ENCODE measurements around the gene GRSF1.
"Not testable (repeated sequence)": the region's sequence is repeated elsewhere in the genome, so short reads cannot be mapped to it uniquely, and the experiment has no call there.

GRSF1 gene, protein sequence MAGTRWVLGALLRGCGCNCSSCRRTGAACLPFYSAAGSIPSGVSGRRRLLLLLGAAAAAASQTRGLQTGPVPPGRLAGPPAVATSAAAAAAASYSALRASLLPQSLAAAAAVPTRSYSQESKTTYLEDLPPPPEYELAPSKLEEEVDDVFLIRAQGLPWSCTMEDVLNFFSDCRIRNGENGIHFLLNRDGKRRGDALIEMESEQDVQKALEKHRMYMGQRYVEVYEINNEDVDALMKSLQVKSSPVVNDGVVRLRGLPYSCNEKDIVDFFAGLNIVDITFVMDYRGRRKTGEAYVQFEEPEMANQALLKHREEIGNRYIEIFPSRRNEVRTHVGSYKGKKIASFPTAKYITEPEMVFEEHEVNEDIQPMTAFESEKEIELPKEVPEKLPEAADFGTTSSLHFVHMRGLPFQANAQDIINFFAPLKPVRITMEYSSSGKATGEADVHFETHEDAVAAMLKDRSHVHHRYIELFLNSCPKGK

DNA sequence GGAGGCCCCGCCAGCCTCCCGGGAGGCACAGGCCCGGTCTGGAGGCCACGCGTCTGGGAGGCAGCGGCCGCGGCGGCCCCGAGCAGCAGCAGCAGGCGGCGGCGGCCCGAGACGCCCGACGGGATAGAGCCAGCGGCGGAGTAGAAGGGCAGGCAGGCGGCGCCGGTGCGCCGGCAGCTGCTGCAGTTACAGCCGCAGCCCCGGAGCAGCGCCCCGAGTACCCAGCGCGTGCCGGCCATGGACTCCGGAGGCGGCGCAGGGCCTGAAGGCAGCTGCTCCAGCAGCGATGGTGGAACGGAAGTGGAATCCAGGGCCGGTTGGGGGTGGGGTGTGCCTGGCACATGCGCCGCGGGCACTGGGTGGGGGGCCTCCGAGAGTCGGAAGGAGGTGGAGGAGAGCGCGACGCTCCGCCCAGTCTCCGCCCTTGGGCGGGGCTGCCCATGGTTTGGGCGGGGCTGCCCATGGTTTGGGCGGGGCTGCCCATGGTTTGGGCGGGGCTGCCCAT is at the start of gene GRSF1:
TSS of gene GRSF1 (minus strand) at position 302 of the 505 bp plus-strand sequence. CDS start at position 239, 63 bp downstream.
- in situ Hi-C loops (cut with MboI; ENCODE audit: low sequenced_read_pairs) = no loop called here

DNA sequence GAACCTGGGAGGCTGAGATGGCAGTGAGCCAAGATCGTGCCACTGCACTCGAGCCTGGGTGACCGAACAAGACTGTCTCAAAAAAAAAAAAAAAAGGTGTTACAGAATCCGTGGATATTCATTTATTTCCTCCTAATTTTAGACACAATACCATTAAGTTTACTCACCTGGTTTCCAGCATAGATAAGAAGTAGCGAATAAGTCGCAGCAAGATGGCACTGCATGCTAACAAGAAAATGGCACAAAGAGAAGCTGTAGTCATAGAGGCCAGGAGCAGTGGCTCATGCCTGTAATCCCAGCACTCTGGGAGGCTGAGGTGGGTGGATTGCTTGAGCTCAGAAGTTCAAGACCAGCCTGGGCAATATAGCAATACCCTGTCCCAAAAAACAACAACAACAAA is 45.5 kb upstream of the GRSF1 start:
- in situ Hi-C loops (cut with MboI; ENCODE audit: low sequenced_read_pairs) = no loop called here

DNA sequence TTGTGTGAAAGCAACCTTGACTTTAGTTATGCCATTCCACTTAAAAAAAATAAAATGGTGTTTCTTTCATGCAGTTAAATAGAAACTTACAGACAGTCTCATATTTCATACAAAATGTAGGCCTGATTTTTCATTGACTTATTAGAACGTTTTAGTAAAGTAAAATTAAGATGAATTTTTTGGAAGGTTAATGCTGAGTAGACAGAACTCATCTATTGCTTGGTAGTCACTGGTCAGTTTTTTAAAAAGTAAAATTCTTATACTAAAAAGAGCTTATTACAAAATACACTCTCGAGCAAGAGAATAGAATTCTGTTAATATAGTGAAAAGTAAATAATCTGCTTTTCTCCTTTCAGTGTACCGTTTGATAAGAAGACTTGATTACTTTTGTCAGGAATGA is 41.0 kb upstream of the GRSF1 start:
- in situ Hi-C loops (cut with MboI; ENCODE audit: low sequenced_read_pairs) = no loop called here

DNA sequence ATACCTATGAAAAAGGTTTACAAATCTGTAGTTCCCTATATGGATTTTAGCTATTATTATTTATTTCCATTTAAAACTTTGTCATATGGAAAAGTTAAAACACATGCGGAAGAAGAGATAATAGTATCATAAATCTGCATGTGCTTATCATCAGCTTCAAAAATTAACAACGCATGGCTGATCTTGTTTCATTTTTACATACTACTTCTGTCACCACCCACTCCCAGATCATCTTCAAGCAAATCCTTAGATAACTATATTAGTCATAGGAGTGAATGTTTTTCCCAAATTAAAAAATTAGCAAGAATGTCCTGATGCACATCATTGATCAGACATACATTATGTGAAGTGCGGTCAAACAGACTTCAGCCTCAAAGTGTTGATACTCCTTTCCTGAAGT is 37.9 kb upstream of the GRSF1 start:
- in situ Hi-C loops (cut with MboI; ENCODE audit: low sequenced_read_pairs) = no loop called here

DNA sequence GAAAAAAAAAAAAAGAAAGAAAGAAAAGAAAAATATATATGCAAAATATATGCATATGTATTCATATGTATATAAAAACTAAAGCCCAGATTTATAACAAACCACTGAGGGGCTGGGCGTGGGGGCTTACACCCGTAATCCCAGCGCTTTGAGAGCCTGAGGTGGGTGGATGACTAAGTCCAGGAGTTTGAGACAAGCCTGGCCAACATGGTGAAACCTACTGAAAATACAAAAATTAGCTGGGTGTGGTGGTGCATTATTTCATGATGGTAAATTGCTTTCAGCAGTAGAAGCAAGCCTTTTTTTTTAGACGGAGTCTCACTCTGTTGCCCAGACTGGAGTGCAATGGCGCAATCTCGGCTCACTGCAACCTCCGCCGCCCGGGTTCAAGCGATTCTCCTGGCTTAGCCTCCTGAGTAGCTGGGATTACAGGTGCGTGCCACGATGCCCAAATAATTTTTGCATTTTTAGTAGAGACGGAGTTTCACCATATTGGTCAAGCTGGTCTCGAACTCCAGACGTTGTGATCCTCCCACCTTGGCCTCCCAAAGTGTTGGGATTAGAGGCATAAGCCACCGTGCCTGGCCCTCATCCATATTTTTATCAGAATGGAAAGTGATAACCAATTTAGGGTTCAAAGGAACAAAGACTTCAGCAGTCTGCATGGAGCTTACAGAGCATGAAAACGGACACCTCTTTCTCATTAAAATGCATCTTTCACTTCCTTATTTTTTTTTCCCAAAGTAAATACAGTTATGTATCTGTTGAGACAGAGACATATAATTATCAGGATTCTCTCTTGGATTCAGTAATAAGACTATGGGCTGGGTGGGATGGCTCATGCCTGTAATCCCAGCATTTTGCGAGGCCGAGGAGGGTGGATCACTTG is 34.8 kb upstream of the GRSF1 start:
- in situ Hi-C loops (cut with MboI; ENCODE audit: low sequenced_read_pairs) = no loop called here

DNA sequence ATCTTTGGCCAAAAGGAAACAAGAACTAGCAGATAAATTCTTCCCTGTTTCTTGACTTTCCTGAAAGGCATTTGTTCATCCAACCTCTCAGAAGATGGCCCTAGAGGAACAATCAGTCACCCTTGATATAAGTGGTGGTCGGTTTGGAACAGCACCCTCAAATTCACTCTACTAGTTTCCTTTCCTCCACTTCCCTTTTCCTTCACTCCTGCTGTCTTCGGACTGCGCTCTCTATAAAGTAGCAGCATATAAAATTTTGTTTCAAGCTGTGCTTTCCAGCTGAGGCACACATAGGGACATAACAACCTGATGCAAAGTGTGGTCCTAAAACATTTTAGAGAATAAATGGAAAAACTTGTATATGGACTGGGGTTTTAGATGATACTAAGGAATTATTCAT is 33.5 kb upstream of the GRSF1 start:
- in situ Hi-C loops (cut with MboI; ENCODE audit: low sequenced_read_pairs) = no loop called here

DNA sequence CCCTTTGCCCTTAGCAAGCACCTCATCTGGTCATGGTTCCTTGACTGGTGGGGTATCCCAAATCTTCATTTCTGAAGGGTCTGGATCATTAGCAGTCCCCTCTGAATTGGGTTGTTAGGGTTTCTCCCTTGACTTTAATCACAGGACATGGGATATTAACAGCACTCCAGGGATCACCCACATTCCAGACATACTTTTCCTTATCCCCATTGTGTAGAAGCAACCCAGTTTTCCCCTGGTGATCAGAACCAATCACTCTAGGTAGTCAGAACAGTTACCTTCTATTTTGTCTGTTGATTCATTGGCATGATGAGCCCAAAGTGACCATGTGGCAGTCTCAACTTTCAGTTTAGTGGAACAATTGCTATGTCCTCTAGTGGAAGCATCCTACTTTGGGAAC is 29.1 kb upstream of the GRSF1 start:
- in situ Hi-C loops (cut with MboI; ENCODE audit: low sequenced_read_pairs) = no loop called here

DNA sequence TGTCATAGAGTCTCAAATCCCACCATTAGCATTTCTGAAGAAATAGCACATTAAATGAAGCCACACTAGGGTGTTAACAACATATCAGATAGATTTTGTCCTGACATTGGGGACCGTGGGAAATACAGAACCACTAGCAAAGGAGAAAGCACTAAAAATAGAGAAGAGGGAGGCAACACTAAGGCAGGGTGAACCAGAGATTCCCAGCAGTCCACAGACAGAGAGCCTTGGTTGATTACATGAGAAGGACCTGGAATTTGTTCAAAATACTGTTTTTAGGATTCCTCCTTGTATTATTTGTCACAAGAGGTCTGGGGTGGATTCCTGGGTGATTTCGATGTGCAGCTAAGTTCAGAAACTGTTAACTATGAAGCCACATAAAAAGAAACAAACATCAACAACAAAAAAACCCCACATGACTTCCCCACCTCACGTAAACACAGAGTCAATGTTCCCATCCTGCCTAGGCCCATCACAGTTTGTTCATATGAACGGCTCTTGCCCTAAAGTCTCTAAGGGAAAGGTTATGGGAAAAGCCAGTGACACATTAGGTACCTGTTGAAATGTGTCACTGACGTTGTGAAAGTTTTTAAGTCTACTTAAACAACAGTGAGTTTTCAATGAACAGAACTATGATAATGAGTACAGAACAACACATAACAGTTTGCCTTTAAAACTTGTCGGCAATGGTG is 23.6 kb upstream of the GRSF1 start:
- in situ Hi-C loops (cut with MboI; ENCODE audit: low sequenced_read_pairs) = no loop called here

DNA sequence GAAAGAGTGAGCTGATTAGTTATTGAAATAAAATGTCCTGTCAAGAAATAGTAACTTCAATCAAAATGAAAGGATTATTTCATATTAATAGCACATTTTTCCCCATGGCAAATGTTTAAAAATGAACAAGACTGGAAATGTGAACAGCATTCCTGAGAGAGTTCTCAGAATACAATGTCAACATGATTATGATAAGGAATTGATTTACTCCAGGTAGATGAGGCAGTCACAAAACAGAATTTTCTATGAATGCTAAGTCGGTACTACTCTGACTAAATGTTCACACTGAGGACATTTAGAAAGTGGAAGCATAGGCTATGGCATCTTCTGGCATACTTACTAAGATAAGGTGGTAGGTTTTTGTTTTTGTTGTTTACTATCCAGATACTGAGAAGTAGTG is 19.4 kb upstream of the GRSF1 start:
- in situ Hi-C loops (cut with MboI; ENCODE audit: low sequenced_read_pairs) = no loop called here

DNA sequence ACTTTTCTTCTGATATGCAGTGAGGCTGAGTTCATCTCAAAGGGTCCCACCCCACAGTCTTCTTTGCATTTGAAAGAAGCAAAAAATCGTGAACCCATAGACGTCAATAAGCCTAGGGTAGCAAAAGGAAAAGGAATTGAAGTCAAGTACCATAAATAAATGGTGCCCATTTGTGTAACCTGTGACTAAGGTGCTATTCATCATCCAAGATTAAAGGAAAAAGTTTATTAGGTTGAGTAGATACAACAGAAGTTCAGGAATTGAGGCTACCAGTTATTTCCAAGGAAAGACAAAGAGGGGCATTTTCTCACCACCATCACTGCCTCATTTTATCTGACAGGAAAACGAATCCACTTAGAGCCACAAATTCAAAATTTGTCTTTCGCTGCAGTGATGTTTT is 18.8 kb upstream of the GRSF1 start:
- in situ Hi-C loops (cut with MboI; ENCODE audit: low sequenced_read_pairs) = no loop called here

DNA sequence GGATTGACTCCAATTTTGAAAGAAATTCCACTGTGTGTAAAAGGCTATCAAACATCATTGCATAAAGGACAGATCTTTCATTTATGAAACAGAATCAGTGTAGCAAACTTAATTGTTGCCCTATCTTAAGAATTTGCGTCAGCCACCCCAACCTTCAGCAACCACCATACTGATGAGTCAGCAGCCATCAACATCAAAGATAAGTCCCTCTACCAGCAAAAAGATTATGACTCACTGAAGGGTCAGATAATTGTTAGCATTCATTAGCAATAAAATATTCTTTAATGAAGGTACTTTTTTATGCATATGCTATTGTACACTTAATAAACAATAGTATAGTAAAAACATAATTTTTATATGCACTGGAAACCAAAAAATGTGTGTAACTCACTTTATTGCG is 15.8 kb upstream of the GRSF1 start:
- in situ Hi-C loops (cut with MboI; ENCODE audit: low sequenced_read_pairs) = no loop called here

DNA sequence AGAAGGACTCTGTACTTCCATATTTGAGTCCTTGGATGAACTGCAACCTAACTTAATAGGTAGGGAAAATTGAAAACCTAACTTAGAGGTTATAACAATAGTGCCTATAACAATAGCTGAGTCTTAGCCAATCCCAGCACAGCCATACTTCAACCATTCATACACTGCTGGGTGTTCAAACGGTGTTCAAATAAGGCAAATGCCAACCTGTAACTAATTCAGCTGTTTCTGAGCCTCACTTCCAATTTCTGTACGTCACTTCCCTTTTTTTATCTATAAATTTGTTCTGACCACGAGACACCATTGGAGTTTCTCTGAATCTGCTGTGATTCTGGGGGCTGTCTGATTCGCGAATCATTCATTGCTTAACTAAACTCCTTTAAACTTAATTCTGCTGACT is 9.6 kb upstream of the GRSF1 start:
- in situ Hi-C loops (cut with MboI; ENCODE audit: low sequenced_read_pairs) = no loop called here

DNA sequence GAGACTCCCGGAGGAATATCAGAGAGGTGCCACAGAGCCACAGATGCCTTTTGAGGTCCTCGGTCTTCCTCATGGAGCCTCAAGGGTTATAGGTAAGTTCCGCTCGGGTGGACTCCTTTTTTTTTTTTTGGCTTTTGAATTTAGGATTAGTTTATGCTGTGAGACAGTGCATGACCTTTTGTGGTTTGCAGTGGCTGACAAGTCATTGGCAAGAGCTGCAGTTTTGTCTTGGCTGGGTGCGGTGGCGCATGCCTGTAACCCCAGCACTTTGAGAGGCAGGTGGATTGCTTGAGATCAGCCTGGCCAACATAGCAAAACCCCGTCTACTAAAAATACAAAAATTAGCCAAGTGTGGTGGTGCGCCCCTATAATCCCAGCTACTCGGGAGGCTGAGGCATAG is 4.5 kb upstream of the GRSF1 start:
- in situ Hi-C loops (cut with MboI; ENCODE audit: low sequenced_read_pairs) = no loop called here

DNA sequence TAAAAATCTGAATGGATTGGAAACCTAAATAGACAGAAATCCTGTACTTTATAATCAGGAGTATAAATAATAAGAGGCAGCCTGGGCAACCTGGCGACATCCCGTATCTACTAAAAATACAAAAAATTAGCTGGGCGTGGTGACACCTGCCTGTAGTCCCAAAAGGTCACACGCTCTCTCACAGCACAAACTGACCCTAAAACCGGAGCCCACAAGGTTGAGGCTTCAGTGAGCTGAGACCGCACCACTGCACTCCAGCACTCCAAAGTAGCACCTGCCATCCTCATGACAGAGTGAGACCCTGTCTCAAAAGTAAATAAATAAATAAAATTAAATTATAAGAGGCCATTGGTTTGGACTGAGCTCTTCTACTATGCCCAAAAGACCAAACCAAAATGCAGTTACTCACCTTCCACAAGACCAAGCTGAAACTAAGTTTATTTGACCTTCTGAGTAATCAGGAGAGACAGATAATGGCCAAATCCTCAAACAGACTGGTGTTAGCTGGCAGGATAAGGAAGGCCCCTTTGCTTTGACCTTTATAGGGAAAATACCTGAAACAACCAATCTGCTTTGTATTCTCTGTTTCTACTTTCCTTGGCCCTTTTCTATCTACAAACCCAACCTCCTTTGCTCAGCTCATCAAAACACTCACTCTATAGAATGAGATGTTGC is 3.2 kb upstream of the GRSF1 start:
- in situ Hi-C loops (cut with MboI; ENCODE audit: low sequenced_read_pairs) = no loop called here

DNA sequence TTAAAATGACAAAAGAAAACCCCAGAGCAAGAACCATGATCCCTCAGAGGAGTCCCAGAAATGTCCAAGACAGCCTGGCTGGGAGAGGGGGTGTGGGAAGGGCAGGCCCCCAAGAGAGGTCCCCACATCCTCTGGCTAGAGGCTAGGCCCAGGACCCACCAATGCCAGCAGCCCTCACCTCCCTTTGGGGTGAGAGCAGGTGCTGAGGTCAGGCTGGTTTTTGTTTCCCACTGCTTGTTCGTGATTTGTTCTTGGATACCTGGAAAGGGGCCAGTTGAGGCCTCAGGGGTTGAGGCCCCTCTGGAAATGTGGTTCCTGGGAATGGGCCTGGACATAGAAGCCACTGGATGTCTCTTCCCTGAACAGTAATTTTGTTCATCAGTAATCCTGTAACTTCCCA is 2.3 kb upstream of the GRSF1 start:
- in situ Hi-C loops (cut with MboI; ENCODE audit: low sequenced_read_pairs) = no loop called here

DNA sequence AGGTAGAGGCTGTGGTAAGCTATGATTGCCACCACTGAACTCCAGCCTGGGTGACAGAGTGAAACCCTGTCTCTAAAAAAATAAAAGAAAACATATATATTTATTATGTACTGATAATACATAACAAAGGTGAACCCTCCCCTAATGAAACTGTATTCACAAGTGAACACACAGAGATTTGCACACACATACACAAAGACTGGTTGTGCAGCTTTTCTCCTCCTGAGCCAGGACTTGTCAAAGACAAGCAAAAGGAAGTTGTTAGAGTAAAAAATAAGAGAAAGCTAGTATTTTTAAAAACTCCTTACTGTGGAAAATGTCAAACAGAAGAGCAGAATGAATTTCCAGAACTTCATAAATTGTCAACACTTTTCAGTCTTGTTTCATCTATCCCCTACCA is 1.5 kb upstream of the GRSF1 start:
- in situ Hi-C loops (cut with MboI; ENCODE audit: low sequenced_read_pairs) = no loop called here

DNA sequence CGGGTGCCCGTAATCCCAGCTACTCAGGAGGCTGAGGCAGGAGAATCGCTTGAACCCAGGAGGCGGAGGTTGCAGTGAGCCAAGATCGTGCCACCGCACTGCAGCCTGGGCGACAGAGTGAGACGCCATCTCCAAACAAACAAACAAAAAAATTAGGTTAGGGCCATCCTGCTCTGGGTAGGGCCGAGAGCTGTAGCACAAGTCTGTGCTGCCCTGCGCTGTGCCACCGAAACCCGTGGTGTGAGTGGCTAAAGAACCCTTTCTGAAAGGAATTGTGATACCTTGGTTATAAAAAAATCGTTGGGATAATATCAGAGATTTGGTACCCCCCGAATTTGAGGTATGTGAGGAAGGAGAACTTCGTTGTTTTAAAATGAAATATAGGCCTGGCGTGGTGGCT is 941 bp upstream of the GRSF1 start:
- in situ Hi-C loops (cut with MboI; ENCODE audit: low sequenced_read_pairs) = not testable (repeated sequence)

DNA sequence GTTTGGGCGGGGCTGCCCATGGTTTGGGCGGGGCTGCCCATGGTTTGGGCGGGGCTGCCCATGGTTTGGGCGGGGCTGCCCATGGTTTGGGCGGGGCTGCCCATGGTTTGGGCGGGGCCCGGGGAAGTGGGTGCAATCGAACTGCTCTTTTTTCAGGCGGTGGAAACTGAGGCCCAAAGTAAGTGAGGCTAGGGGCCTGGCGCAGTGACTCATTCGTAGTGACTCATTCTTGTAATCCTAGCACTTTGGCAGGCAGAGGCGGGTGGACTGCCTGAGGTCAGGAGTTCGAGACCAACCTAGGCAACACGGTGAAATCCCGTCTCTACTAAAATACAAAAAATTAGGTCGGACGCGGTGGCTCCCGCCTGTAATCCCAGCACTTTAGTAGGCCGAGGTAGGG is 447 bp upstream of the GRSF1 start:
- in situ Hi-C loops (cut with MboI; ENCODE audit: low sequenced_read_pairs) = not testable (repeated sequence)

DNA sequence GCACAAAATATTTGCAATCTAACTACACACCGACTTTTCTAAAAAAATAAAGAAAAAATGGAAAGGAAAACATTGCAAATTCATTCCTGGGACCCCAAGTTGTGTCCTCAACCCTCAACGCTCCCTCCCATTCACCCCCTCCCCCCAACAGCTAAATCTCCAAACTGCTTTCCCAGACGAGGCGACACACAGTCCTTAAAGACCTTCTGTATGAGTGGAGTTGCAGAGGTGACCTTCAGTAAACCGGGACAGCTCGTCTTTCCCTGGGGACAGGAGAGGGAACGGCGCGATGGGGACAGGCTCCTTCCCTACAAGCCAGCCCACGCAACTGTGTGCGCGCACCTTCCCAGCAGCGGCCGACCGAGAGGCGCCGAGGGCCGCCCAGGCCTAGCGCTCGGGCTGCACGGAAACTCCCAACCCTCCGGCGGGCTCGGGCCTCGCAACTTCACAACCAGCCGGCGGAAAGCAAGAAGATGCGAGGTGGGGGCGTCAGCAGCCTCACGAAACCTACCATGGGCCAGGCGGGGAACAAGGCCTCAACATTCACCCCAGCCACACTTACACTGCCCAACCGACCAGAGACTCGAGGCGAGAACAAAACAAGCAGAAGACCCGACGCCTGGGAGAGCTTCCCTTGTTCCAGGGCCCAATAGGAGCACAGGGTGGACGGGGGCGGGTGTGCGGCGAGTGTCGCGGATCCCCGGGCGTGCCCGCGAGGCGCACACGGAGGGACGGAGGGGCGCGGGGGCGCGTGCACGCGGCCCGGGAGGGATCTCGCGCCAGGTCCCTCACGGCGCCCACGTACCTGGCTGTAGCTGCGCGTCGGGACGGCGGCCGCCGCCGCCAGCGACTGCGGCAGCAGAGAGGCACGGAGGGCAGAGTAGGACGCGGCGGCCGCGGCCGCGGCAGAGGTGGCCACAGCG is 763 bp downstream of the GRSF1 start:
- in situ Hi-C loops (cut with MboI; ENCODE audit: low sequenced_read_pairs) = no loop called here

DNA sequence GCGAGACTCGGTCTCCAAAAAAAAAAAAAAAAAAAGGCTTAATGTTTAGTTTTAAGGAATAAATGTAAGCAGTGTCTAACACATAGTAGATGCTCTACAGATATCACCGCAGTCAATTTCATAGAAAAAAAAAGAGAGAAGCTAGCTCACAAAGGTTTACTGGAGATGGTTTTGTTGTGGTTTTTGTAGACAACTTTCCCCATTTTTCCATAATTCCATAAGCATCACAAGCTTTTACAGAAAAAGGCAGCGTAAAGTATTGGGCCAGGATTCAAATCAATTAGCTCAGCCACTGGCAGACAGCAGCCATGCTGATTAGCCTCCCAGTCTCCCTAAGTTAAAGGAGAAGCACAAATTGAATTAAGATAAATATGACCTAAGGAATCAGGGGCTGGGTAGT is 1.5 kb downstream of the GRSF1 start:
- in situ Hi-C loops (cut with MboI; ENCODE audit: low sequenced_read_pairs) = no loop called here

All from hTERT RPE-1 (cell line).